Activated CD8-positive, alpha-beta T cell treated with anti-CD3 and anti-CD28 coated beads for 36 hours (primary cell): ENCODE data around the gene COG1. TPM values are rescaled to one million over a fixed set of nuclear protein-coding genes. Genes with fewer than 3 reads are reported as not detected.
A peak's percentile ranks its signal among the peaks of the same experiment; 100 is the strongest.

Experiments used
- ATAC-seq: fragments of 200-7000 bp; cut with Tn5 transposase; one replicate; pipeline ENCODE4 v1.10.0; 2021; ENCODE audit warnings: mild to moderate bottlenecking, moderate library complexity
- CTCF ChIA-PET: fragments of 350-600 bp; sonication (Branson Sonifier 250); formaldehyde crosslinking; loops from one replicate; lab custom pipeline; 2021; ENCODE audit warnings: antibody characterized with exemption; lab: Charles Lee
- POLR2A ChIA-PET: fragments of 350-600 bp; sonication (Branson Sonifier 250); formaldehyde crosslinking; loops from one replicate; lab custom pipeline; 2021; ENCODE audit warnings: antibody characterized with exemption; lab: Charles Lee
- DNase-seq: peaks from one replicate; pipeline ENCODE4 v3.0.0-alpha.2; 2020
- H3K27ac Mint-ChIP-seq: one replicate; pipeline ENCODE4 v1.8.0; 2021; ENCODE audit warnings: mild to moderate bottlenecking, mixed read lengths
- H3K27me3 Mint-ChIP-seq: one replicate; pipeline ENCODE4 v1.8.0; 2021; ENCODE audit warnings: mixed read lengths
- H3K36me3 Mint-ChIP-seq: one replicate; pipeline ENCODE4 v1.8.0; 2021; ENCODE audit warnings: low read depth, mixed read lengths
- H3K4me1 Mint-ChIP-seq: one replicate; pipeline ENCODE4 v1.8.0; 2021; ENCODE audit warnings: low read depth, mixed read lengths
- H3K4me3 Mint-ChIP-seq: one replicate; pipeline ENCODE4 v1.8.0; 2021; ENCODE audit warnings: mild to moderate bottlenecking, moderate library complexity, mixed read lengths
- H3K9me3 Mint-ChIP-seq: one replicate; pipeline ENCODE4 v1.8.0; 2021; ENCODE audit warnings: mixed read lengths
- CTCF ChIP-seq: fragments of 200-600 bp; IDR thresholded peaks from one replicate; pipeline ENCODE4 v1.8.0; 2022; ENCODE audit warnings: antibody characterized with exemption, mild to moderate bottlenecking
- intact Hi-C: fragments of 100-400 bp; cut with micrococcal nuclease; formaldehyde crosslinking; loops from one replicate; pipeline ENCODE4 v1.10.0; 2022
- total RNA-seq, 2 experiments: library from RNA; stranded (reverse); gene quantifications; one replicate each; pipeline ENCODE4 v1.2.3, GENCODE V29; 2021

Gene COG1
- total RNA-seq, 2 experiments from 2014 or later: 24.6 to 27.9 TPM

- peak overlapping the region; percentile 13 for H3K4me3 Mint-ChIP-seq
These were observed 11.1 kb downstream of the COG1 start for GRCh38 chr17:73203788-73204479.

GRCh38 chr17:73205459-73205961 lies 12.7 kb downstream of the COG1 start:
- intact Hi-C loops: no loop called here
- H3K9me3 Mint-ChIP-seq: no peaks in the 10 kb centered on the region
- no peak overlapping the region for H3K4me3 Mint-ChIP-seq
- ATAC-seq: no peak
- ChIA-PET CTCF (no interaction called here), POLR2A (interaction anchor here (1.2 kb wide), 1 partner anchor 13 kb away, joined by 3 read pairs; no protein-coding TSS in a partner anchor)
- no peak for TF ChIP-seq CTCF
- H3K4me1 Mint-ChIP-seq: peaks cover 32% of the 10 kb centered on the region
- DNase-seq: no peak
- H3K27me3 Mint-ChIP-seq: no peaks in the 10 kb centered on the region
- H3K27ac Mint-ChIP-seq: no peak overlapping the region
- peaks cover 69% of the 10 kb centered on the region for H3K36me3 Mint-ChIP-seq

More at GRCh38 chr17:73203788-73204479, 11.1 kb downstream of the COG1 start:
- ATAC-seq (peak; percentile 71), DNase-seq (peak; percentile 75)
- intact Hi-C loops: no loop called here
- Mint-ChIP-seq H3K27ac (peak overlapping the region; percentile 80), H3K27me3 (no peaks in the 10 kb centered on the region), H3K36me3 (peaks cover 72% of the 10 kb centered on the region), H3K9me3 (no peaks in the 10 kb centered on the region), H3K4me1 (peaks cover 24% of the 10 kb centered on the region)
- no peak for TF ChIP-seq CTCF
- CTCF ChIA-PET: interaction anchor here (0.9 kb wide), 1 partner anchor 478 kb away, joined by 3 read pairs; no protein-coding TSS in a partner anchor
- POLR2A ChIA-PET: interaction anchor here (0.9 to 4.3 kb wide), 2 partner anchors 11 to 28 kb away, joined by 4 to 39 read pairs; partner anchors contain the start of gene COG1

DNA sequence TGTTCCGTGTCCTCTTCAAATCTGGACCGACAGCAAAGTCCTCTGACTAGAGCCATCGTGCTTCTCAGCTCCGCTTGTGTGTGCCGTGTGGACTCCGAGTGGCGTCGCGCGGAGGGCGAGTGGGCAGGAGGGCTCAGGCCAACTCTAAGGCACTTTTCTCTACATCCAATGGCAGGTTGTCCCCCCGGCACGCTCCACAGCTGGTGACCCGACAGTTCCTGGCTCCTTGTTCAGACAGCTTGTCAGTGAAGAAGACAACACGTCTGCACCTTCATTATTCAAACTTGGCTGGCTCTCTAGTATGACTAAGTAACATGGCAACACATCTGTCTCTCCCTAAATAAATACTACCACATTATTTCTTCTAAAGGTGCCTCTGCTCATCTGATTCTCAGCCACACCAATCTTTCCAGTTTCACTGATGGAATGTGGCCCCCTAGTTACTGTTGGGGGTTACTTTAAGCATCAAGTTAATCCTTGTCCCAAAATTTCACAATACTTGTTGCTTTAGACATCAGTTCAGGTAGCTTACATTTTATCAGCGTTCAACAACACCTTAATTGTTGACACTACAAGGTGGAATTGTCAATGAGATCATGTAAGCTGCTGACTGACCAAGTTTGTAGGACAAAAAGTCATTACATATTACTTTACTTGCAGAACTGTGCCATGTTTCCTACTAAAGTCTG lies 15.4 kb downstream of the COG1 start:
- peak overlapping the region; percentile 5 for H3K27ac Mint-ChIP-seq
- intact Hi-C loops: no loop called here
- no peak for TF ChIP-seq CTCF
- H3K36me3 Mint-ChIP-seq: peaks cover 51% of the 10 kb centered on the region
- H3K27me3 Mint-ChIP-seq: no peaks in the 10 kb centered on the region
- ATAC-seq (no peak), DNase-seq (no peak)
- no peaks in the 10 kb centered on the region for H3K9me3 Mint-ChIP-seq
- H3K4me3 Mint-ChIP-seq: no peak overlapping the region
- CTCF ChIA-PET: interaction anchor here (2.0 kb wide), 1 partner anchor 16 kb away, joined by 6 read pairs; the partner anchor contains the start of gene COG1
- H3K4me1 Mint-ChIP-seq: peaks cover 41% of the 10 kb centered on the region
- POLR2A ChIA-PET: interaction anchor here (1.3 kb wide), 1 partner anchor 23 kb away, joined by 6 read pairs; no protein-coding TSS in a partner anchor

GRCh38 chr17:73209436-73209835 lies 16.6 kb downstream of the COG1 start:
- no peaks in the 10 kb centered on the region for H3K9me3 Mint-ChIP-seq
- H3K4me3 Mint-ChIP-seq: no peak overlapping the region
- ChIA-PET POLR2A (interaction anchor here (1.0 kb wide), 1 partner anchor 18 kb away, joined by 3 read pairs; no protein-coding TSS in a partner anchor), CTCF (no interaction called here)
- DNase-seq: no peak
- no peak for ATAC-seq
- no peak for TF ChIP-seq CTCF
- peaks cover 42% of the 10 kb centered on the region for H3K36me3 Mint-ChIP-seq
- H3K4me1 Mint-ChIP-seq: peaks cover 35% of the 10 kb centered on the region
- H3K27ac Mint-ChIP-seq: no peak overlapping the region
- no peaks in the 10 kb centered on the region for H3K27me3 Mint-ChIP-seq
- intact Hi-C loops: no loop called here
